Suprapubic skin (tissue), 4 donors: ENCODE data around the gene HBG2. TPM values are rescaled to one million over a fixed set of nuclear protein-coding genes. Genes with fewer than 3 reads are reported as not detected.

Source experiments
- DNase-seq, 2 donors: peaks; one replicate each; pipeline ENCODE4 v3.0.0-alpha.2; 2019; ENCODE audit warnings: low spot score in 2 of 2
- H3K27ac ChIP-seq: fragments of 200-600 bp; sonication (generic); one replicate; pipeline ENCODE4 v1.5.1; 2019
- H3K27me3 ChIP-seq: fragments of 200-600 bp; sonication (generic); one replicate; pipeline ENCODE4 v1.5.1; 2019
- H3K36me3 ChIP-seq: fragments of 200-600 bp; sonication (generic); one replicate; pipeline ENCODE4 v1.5.1; 2019
- H3K4me1 ChIP-seq: fragments of 200-600 bp; sonication (generic); one replicate; pipeline ENCODE4 v1.5.1; 2019
- H3K4me3 ChIP-seq: fragments of 200-600 bp; sonication (generic); one replicate; pipeline ENCODE4 v1.5.1; 2019; ENCODE audit warnings: mild to moderate bottlenecking
- H3K9me3 ChIP-seq: fragments of 200-600 bp; sonication (generic); one replicate; pipeline ENCODE4 v1.5.1; 2019
- EP300 ChIP-seq: sonication (generic); formaldehyde crosslinking; IDR thresholded peaks from one replicate; pipeline ENCODE4 v1.6.1; 2017; ENCODE audit warnings: antibody characterized with exemption
- POLR2A ChIP-seq, 2 donors: fragments of 450-650 bp; IDR thresholded peaks; one replicate each; pipeline ENCODE4 v1.6.1; 2017; ENCODE audit warnings: antibody characterized with exemption in 2 of 2, mild to moderate bottlenecking in 2 of 2, moderate library complexity in 2 of 2
- POLR2AphosphoS5 ChIP-seq, 3 donors: sonication (generic); formaldehyde crosslinking; IDR thresholded peaks; one replicate each; pipeline ENCODE4 v1.6.1; 2017; ENCODE audit warnings: antibody characterized with exemption in 3 of 3
- WGBS: methylation state at CpG from one replicate; pipeline ENCODE4 v1.1.5; 2018; 5-methylcytosine and 5-hydroxymethylcytosine counted together
- total RNA-seq, 4 donors: library from RNA; depleted of rRNA; stranded (reverse); fragments of >200 nt; gene quantifications; one replicate each; pipeline ENCODE4 v1.1.0, GENCODE V29; 2016
- TF ChIP-seq, protein P1 (sequence below), 2 donors: fragments of 200-600 bp in 1 of 2; fragments of 450-650 bp in 1 of 2; sonication (generic) in 1 of 2; IDR thresholded peaks; one replicate each; pipeline ENCODE4 v1.5.1; 2016 to 2019; ENCODE audit warnings: antibody characterized with exemption in 2 of 2, mild to moderate bottlenecking in 1 of 2, moderate library complexity in 1 of 2

Gene HBG2
- total RNA-seq, 4 donors from 2014 or later, result not detected

DNA sequence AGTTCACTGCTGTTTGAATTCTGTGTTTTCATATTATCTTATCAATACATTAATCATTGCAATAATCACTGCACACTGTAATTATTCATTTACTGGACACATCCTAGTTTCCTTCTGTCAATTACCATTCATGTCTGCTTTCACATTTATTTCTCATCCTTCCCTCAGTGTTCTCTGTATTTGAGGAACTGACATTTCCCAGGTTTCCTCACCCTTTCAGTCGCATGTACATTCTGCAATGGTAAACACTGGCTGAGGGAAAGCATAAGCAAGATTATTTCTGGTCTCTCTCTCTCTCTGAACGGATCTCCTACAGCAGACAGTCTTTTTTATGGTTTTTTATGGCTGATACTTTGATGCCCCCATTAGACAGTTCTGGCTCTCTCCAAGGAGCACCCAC lies 16.1 kb downstream of the HBG2 start:
- WGBS, result 66% methylated on average over 2 of the region's 2 CpGs
- H3K4me1 ChIP-seq, result no peaks in the 10 kb centered on the region
- H3K36me3 ChIP-seq, result no peaks in the 10 kb centered on the region
- no peak overlapping the region for H3K4me3 ChIP-seq
- DNase-seq, result no peak
- no peaks in the 10 kb centered on the region for H3K27me3 ChIP-seq
- H3K9me3 ChIP-seq, result no peaks in the 10 kb centered on the region
- no peak overlapping the region for H3K27ac ChIP-seq
- TF ChIP-seq, protein P1, sequence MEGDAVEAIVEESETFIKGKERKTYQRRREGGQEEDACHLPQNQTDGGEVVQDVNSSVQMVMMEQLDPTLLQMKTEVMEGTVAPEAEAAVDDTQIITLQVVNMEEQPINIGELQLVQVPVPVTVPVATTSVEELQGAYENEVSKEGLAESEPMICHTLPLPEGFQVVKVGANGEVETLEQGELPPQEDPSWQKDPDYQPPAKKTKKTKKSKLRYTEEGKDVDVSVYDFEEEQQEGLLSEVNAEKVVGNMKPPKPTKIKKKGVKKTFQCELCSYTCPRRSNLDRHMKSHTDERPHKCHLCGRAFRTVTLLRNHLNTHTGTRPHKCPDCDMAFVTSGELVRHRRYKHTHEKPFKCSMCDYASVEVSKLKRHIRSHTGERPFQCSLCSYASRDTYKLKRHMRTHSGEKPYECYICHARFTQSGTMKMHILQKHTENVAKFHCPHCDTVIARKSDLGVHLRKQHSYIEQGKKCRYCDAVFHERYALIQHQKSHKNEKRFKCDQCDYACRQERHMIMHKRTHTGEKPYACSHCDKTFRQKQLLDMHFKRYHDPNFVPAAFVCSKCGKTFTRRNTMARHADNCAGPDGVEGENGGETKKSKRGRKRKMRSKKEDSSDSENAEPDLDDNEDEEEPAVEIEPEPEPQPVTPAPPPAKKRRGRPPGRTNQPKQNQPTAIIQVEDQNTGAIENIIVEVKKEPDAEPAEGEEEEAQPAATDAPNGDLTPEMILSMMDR (IDR thresholded peaks at IDR 0.05), result no peak
- no peak for TF ChIP-seq POLR2A (IDR thresholded peaks at IDR 0.05)

GRCh38 chr11:5237420-5237819 lies 17.2 kb downstream of the HBG2 start:
- no peaks in the 10 kb centered on the region for H3K9me3 ChIP-seq
- H3K4me1 ChIP-seq, result no peaks in the 10 kb centered on the region
- TF ChIP-seq EP300 (no peak), POLR2AphosphoS5 (IDR thresholded peaks at IDR 0.05) (no peak), POLR2A (IDR thresholded peaks at IDR 0.05) (no peak)
- H3K27ac ChIP-seq, result no peak overlapping the region
- DNase-seq, result no peak
- WGBS, result 93% methylated on average over 1 of the region's 2 CpGs
- H3K36me3 ChIP-seq, result no peaks in the 10 kb centered on the region
- no peak overlapping the region for H3K4me3 ChIP-seq
- H3K27me3 ChIP-seq, result no peaks in the 10 kb centered on the region

DNA sequence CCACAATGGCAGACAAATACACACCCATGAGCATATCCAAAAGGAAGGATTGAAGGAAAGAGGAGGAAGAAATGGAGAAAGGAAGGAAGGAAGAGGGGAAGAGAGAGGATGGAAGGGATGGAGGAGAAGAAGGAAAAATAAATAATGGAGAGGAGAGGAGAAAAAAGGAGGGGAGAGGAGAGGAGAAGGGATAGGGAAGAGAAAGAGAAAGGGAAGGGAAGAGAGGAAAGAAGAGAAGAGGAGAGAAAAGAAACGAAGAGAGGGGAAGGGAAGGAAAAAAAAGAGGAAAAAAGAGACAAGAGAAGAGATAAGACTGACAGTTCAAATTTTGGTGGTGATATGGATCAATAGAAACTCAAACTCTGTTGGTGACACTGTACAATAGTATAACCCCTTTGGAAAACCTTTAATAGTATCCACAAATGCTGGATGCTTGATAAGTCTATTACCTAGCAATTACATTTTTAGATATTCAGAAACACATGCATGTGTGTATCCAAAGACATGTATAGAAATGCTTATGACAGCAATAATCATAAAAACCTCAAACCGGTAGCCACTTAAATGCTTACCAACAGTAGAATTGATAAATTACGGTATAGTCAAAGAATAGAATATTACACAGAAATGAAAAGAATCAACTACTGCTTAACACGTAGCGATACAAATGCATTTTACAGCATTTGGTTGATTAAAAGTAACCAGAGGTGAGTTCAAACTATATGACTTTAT lies 19.1 kb downstream of the HBG2 start:
- WGBS, result 89% methylated on average over 5 of the region's 5 CpGs
- H3K4me1 ChIP-seq, result no peaks in the 10 kb centered on the region
- no peaks in the 10 kb centered on the region for H3K36me3 ChIP-seq
- no peaks in the 10 kb centered on the region for H3K27me3 ChIP-seq
- no peak for DNase-seq
- H3K9me3 ChIP-seq, result no peaks in the 10 kb centered on the region
- no peak for TF ChIP-seq POLR2AphosphoS5 (IDR thresholded peaks at IDR 0.05)
- TF ChIP-seq, protein P1 (IDR thresholded peaks at IDR 0.05), result no peak
- TF ChIP-seq POLR2A (IDR thresholded peaks at IDR 0.05), result no peak
- no peak for TF ChIP-seq EP300
- H3K4me3 ChIP-seq, result no peak overlapping the region
- H3K27ac ChIP-seq, result no peak overlapping the region

GRCh38 chr11:5234381-5234834 lies 20.2 kb downstream of the HBG2 start, which contains the start of gene HBD:
Gene HBD (minus strand): TSS chr11:5234483. CDS start chr11:5234433, 50 bp downstream.
- no peaks in the 10 kb centered on the region for H3K9me3 ChIP-seq
- TF ChIP-seq, protein P1 (IDR thresholded peaks at IDR 0.05), result no peak
- TF ChIP-seq POLR2A (IDR thresholded peaks at IDR 0.05), result no peak
- TF ChIP-seq EP300, result no peak
- TF ChIP-seq POLR2AphosphoS5 (IDR thresholded peaks at IDR 0.05), result no peak
- H3K4me1 ChIP-seq, result no peaks in the 10 kb centered on the region
- WGBS, result 37% methylated on average over 2 of the region's 2 CpGs
- H3K27ac ChIP-seq, result no peak within 1 kb of the TSS
- H3K27me3 ChIP-seq, result no peaks in the 10 kb centered on the region
- H3K36me3 ChIP-seq, result no peaks in the 10 kb centered on the region
- no peak within 1 kb of the TSS for H3K4me3 ChIP-seq
- no peak for DNase-seq

DNA sequence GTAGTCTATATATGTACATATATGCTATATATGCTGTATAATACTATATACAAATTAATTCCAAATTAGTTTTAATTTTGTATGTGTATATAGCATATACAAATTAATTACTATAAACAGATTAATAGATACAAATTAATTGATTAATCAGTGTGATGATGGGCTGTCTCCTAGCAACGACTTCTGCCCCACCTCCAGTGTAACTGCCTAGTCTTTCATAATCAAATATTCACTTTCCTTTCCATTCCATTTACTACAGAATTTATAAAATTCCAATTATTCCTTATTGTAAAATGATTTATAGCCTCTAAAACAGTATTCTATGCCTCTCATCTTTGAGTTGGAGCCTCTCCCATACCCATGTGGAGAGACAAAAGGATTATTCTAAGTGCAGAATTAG lies 21.3 kb downstream of the HBG2 start:
- WGBS, result 83% methylated on average over 1 of the region's 1 CpG
- DNase-seq, result no peak
- Histone ChIP-seq H3K27ac (no peak overlapping the region), H3K36me3 (no peaks in the 10 kb centered on the region), H3K9me3 (no peaks in the 10 kb centered on the region), H3K4me3 (no peak overlapping the region), H3K27me3 (no peaks in the 10 kb centered on the region), H3K4me1 (no peaks in the 10 kb centered on the region)
- TF ChIP-seq EP300, result no peak
- TF ChIP-seq POLR2A (IDR thresholded peaks at IDR 0.05), result no peak
- TF ChIP-seq POLR2AphosphoS5 (IDR thresholded peaks at IDR 0.05), result no peak
- TF ChIP-seq, protein P1 (IDR thresholded peaks at IDR 0.05), result no peak
